OCI-LY3 (cell line): ENCODE data around the gene DHRS13.

Experiments
- CTCF ChIP-seq: fragments of 200-600, 300-600 bp; sonication (generic); IDR thresholded peaks from 2 replicates; pipeline ENCODE4 v1.5.1; 2014; ENCODE audit warnings: antibody characterized with exemption, low read length, low read depth
- EZH2phosphoT487 ChIP-seq: fragments of 200-600 bp; shearing (Covaris generic); IDR thresholded peaks from 2 replicates; pipeline ENCODE4 v1.6.1; 2018; ENCODE audit warnings: antibody characterized with exemption, mixed run types, low read depth

- TF ChIP-seq CTCF, result no peak
- no peak for TF ChIP-seq EZH2phosphoT487
Measured at GRCh38 chr17:28897769-28898526, 4.9 kb downstream of the DHRS13 start.
